GM20000 (cell line): ENCODE measurements around the gene FXR2.

Source experiments
- DNase-seq: peaks from one replicate; pipeline ENCODE4 v3.0.0; 2012; ENCODE audit warnings: low spot score
- CTCF ChIP-seq: IDR thresholded peaks from 2 replicates; pipeline ENCODE4 v1.5.1; 2012; ENCODE audit warnings: mild to moderate bottlenecking, control low read depth; ENCODE audit errors: extremely low read depth, missing control alignments

Gene FXR2

DNA sequence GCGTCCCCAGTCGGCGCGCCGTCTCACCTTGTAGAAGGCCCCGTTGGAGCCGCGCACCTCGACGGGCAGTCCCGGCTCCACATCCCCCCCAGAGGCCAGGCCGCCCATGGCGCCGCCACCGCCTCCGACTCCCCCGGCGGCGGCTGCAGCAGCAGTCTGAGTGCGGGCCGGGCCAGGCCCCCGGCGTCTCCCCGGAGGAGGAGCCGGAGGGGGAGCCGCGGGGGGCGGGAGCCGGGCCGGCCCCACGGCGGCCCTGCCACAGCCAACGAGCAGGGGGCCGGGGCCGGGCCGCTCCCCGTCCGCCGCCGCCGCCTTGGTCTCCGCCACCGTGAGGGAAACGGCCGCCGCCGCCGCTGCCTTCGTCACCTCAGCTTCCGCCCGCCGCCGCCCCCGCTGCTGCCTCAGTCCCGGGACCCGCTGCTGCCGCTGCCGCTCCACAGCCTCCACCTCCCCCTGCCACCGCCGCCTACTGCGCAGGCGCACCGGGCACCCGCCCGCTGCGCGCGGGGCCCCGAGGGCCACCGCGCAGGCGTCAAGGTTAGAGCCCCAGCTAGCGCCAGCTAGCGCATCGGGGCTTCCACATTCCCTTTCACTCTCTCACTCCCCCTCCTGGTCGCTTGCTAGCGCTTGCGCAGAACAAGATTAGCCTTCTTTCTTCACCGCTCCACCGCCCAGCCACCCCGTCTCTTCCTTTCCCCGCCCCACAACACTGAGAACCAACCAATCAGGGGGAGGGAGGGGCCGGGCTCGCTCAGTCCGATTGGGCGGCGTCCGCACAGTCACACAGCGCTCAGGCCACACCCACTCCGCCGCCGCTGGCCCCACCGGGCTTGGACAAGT lies at the start of gene FXR2:
Gene FXR2 (minus strand): TSS at position 473 of the 840 bp plus-strand sequence. CDS start 365 bp downstream, at position 108.
- peak; percentile 50 for TF ChIP-seq CTCF
- DNase-seq = peak; percentile 100

- DNase-seq = no peak
- no peak for TF ChIP-seq CTCF
Observed at GRCh38 chr17:7656958-7657609, 42.4 kb upstream of the FXR2 start.

- no peak for DNase-seq
- no peak for TF ChIP-seq CTCF
Observed at GRCh38 chr17:7655541-7655840, 40.8 kb upstream of the FXR2 start.

DNA sequence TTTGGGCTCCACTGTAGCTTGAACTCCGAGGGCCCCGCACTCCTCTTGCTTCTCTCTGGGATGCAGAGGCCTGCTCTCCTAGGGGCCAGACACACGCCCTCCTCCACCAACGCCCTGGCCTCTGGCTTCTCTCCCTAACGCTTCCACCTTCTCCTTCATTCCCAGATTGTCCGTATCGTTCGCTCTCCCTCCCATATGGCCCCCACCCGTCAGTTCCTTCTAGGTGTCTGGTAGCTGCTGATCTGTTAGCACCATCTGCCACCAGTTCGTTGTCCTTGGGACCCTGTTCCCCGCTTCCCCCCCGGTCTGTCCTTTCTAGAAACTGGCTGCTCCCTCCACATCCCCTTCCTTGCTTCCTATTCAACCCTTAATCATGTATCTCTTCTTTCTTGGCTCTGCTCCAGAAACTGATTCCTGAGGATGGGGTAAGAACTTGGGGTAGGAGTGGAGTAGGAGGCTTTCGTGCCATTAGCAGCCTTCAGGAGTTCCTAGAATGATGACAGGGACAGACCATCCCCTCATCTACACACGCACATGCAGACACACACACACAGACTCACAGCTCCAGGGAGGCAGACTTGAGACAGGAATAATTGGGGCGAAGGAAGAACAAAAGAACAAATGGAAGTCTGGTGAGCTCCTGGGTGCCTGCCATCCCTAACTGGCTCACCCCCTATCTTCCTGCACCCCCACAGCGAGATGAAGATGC lies 40.3 kb upstream of the FXR2 start:
- TF ChIP-seq CTCF = no peak
- no peak for DNase-seq

DNA sequence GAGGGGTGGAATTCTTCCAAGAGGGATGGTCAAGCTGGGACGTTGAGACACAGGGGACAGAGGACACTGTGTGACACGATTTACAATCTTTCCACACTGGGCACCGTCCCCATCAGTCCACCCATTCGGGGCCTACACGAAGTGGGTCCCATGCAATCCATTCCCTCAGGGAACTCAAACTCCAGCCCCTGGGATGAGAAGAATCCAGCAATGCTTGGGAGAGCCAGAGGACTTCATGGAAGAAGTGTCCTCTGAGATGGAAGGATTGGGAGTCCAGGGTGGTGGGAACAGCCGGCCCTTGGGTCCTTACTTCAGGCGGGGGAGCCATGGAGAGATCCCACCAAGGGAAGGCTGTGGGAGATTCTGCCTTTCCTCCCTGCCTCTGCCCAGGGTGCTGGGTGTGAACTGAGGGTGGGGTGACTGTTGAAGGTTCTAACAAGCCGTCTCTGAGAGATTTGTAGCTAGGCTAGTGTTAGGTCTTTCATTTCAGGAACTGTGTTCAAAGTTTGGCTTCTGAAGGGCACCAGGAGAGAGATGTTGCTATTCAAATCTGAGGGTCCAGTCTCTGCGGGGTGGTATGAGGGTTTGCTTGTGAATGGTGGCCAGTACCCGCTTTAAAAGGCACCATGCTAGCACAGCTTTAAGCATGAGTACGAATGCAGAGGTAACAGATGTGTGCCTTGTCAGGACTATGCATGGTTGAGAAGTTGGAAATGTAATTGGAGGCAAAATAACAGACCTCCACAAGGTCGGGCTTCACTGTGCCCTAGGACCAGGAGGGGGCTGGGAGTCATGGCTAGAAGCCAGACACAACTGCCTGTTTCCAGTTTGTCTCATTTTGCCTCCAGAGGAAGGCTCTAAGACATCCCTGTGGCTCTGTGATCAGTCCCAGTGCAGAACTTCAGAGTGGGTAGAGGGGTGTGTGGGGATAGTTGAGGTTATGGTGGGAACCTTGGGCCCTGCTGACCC lies 38.0 kb upstream of the FXR2 start:
- no peak for TF ChIP-seq CTCF
- no peak for DNase-seq

DNA sequence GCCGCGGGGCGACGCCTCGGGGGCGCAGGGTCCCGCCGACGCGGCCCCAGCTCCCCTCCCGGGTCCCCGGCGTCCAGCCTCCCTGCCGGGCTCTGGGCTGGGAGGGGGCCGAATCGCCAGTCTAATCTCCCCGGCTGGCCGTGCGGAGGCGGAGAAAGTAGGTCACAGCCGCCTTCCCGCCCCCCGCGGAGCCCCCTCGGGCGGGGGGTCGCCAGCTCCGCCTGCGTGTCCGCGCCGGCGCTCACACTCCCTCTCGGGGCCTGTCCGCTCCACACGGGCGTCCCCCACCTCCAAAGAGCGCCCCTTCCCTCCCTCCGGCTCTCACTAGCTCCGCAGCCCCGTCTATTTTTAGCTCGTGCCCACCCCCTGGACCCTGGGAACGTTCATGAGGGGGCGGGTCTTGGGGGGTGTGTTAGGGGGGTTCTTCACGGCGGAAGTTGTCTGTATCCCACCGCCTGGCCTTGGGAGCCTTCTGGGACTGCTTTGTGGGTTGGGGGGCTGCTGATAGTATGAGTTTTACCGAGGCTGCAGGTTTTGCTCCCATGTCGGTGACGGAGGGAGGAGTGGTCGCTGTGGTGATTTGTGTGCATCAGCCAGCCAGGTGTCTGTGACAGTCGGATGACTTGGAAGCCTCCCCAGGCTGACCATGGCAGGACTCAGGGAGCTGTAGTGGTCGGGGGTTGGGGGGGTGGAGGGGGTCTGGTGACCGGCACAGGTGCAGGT lies 37.1 kb upstream of the FXR2 start:
- TF ChIP-seq CTCF = no peak
- DNase-seq = no peak
